Upper lobe of left lung (tissue), 6 donors: Measurements from ENCODE around the gene STOM. TPM values are rescaled to one million over a fixed set of nuclear protein-coding genes. Genes with fewer than 3 reads are reported as not detected.
A peak's percentile ranks its signal among the peaks of the same experiment; 100 is the strongest.
"Not testable (repeated sequence)": the region's sequence is repeated elsewhere in the genome, so short reads cannot be mapped to it uniquely, and the experiment has no call there.

Experiments
- ATAC-seq, 2 donors: fragments of 200-7000 bp; cut with Tn5 transposase; one replicate each; pipeline ENCODE4 v1.9.1; 2022; ENCODE audit warnings: mild to moderate bottlenecking in 2 of 2, moderate library complexity in 2 of 2; ENCODE audit not compliant: low FRiP score in 2 of 2
- DNase-seq, 2 donors: peaks; one replicate each; pipeline ENCODE4 v3.0.0-alpha.2; 2019 to 2020
- H3K27ac ChIP-seq, 4 donors: fragments of 200-600 bp; sonication (generic); one replicate each; pipeline ENCODE4 v1.5.1; 2016 to 2019
- H3K27me3 ChIP-seq, 4 donors: fragments of 200-600 bp; sonication (generic); one replicate each; pipeline ENCODE4 v1.5.1; 2017 to 2019
- H3K36me3 ChIP-seq, 4 donors: fragments of 200-600 bp; sonication (generic); one replicate each; pipeline ENCODE4 v1.5.1; 2016 to 2019
- H3K4me1 ChIP-seq, 4 donors: fragments of 200-600 bp; sonication (generic); one replicate each; pipeline ENCODE4 v1.5.1; 2018 to 2019
- H3K4me3 ChIP-seq, 4 donors: fragments of 200-600 bp; sonication (generic); one replicate each; pipeline ENCODE4 v1.5.1; 2017 to 2019; ENCODE audit warnings: mild to moderate bottlenecking in 2 of 4, moderate library complexity in 1 of 4
- H3K9me3 ChIP-seq, 4 donors: fragments of 200-600 bp; sonication (generic); one replicate each; pipeline ENCODE4 v1.5.1; 2018 to 2019
- EP300 ChIP-seq, 4 donors: sonication (generic); formaldehyde crosslinking; IDR thresholded peaks; one replicate each; pipeline ENCODE4 v1.5.1; 2017; ENCODE audit warnings: antibody characterized with exemption in 4 of 4, control low read depth in 2 of 4
- POLR2A ChIP-seq, 4 donors: fragments of 450-650 bp; IDR thresholded peaks; one replicate each; pipeline ENCODE4 v1.5.1; 2016 to 2017; ENCODE audit warnings: antibody characterized with exemption in 4 of 4, mild to moderate bottlenecking in 2 of 4
- POLR2AphosphoS5 ChIP-seq, 2 donors: sonication (generic); formaldehyde crosslinking; IDR thresholded peaks; one replicate each; pipeline ENCODE4 v1.5.1; 2017; ENCODE audit warnings: antibody characterized with exemption in 2 of 2
- WGBS, 2 donors: methylation state at CpG; one replicate each; pipeline ENCODE4 v1.1.5; 2017 to 2018; 5-methylcytosine and 5-hydroxymethylcytosine counted together
- total RNA-seq, 6 donors: library from RNA; depleted of rRNA in 4 of 6; stranded (reverse); fragments of >200 nt in 4 of 6; gene quantifications; one replicate each; pipeline versions ENCODE4 v1.1.0 to v1.2.1, GENCODE V29; 2016 to 2021
- TF ChIP-seq, protein P1 (sequence below), 6 experiments: fragments of 450-650 bp in 4 of 6; fragments of 200-600 bp in 2 of 6; sonication (generic) in 2 of 6; IDR thresholded peaks; one replicate each; pipeline ENCODE4 v1.5.1; 2016 to 2019; ENCODE audit warnings: antibody characterized with exemption in 6 of 6
- donor health status: DM: no; HTN: no; CAD: no; lungs with moderate emphysema.
- donor health status: DM: no; HTN: yes; CAD: no; lungs with severe emphysema.

Gene STOM
- total RNA-seq, 6 donors from 2014 or later, result 96.4 to 480 (median 362) TPM

DNA sequence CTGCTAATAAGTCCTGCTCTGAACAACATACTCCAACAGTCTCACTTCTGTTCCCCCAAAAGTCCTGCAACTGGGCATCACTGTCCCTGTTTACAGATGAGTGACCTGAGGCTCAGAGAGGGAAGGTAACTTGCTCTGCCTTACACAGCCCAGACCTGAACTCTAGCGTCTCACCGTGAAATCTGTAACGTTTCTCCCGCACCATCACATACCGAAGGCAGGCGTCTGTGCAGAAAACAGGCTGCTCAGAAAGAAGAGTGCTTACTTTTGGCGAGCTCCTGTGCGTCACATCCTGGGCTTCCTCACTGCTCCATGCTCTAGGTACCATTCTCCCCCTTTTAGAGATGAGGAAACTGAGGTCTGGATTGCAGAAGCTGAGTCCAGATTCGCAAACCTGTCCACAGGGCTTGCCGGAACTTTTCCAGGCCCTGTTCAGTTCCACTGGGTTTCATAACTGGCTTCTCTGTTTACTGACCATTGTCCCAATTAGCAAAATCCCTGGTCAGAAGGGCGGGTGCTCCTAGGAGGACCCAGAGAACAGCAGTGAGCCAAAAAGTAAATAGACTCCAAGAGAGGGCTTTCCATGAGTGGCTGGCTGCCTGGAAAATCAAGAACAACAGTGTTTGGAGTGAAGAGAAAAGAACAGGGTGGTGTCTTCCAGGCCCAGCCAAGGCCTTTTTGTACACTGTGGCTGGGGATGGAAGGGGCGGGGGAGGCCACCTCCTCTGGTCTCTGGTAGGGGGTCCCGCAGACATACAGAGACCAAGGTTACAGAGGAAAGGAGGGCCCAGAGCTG, 75.0 kb downstream of the STOM start:
- Histone ChIP-seq H3K9me3 (no peaks in the 10 kb centered on the region), H3K27ac (peak overlapping the region; percentile 56 to 92 (median 88)), H3K27me3 (no peaks in the 10 kb centered on the region), H3K36me3 (no peaks in the 10 kb centered on the region), H3K4me3 (peak overlapping the region in 1 of 4 donors; percentile 5), H3K4me1 (peaks cover 55 to 74% (median 64%) of the 10 kb centered on the region in 4 donors)
- TF ChIP-seq POLR2AphosphoS5 (IDR thresholded peaks at IDR 0.05), result peak in 1 of 2 donors; percentile 68
- TF ChIP-seq POLR2A (IDR thresholded peaks at IDR 0.05), result peak in 1 of 4 donors; percentile 27
- TF ChIP-seq, protein P1, sequence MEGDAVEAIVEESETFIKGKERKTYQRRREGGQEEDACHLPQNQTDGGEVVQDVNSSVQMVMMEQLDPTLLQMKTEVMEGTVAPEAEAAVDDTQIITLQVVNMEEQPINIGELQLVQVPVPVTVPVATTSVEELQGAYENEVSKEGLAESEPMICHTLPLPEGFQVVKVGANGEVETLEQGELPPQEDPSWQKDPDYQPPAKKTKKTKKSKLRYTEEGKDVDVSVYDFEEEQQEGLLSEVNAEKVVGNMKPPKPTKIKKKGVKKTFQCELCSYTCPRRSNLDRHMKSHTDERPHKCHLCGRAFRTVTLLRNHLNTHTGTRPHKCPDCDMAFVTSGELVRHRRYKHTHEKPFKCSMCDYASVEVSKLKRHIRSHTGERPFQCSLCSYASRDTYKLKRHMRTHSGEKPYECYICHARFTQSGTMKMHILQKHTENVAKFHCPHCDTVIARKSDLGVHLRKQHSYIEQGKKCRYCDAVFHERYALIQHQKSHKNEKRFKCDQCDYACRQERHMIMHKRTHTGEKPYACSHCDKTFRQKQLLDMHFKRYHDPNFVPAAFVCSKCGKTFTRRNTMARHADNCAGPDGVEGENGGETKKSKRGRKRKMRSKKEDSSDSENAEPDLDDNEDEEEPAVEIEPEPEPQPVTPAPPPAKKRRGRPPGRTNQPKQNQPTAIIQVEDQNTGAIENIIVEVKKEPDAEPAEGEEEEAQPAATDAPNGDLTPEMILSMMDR (IDR thresholded peaks at IDR 0.05), result no peak
- peak in 1 of 4 donors; percentile 75 for TF ChIP-seq EP300 (IDR thresholded peaks at IDR 0.05)
- WGBS, 2 donors, result 77 to 84% methylated on average over 13 of the region's 13 CpGs
- DNase-seq (peak in 1 of 2 donors; percentile 80), ATAC-seq (peak; percentile 28 to 59)

DNA sequence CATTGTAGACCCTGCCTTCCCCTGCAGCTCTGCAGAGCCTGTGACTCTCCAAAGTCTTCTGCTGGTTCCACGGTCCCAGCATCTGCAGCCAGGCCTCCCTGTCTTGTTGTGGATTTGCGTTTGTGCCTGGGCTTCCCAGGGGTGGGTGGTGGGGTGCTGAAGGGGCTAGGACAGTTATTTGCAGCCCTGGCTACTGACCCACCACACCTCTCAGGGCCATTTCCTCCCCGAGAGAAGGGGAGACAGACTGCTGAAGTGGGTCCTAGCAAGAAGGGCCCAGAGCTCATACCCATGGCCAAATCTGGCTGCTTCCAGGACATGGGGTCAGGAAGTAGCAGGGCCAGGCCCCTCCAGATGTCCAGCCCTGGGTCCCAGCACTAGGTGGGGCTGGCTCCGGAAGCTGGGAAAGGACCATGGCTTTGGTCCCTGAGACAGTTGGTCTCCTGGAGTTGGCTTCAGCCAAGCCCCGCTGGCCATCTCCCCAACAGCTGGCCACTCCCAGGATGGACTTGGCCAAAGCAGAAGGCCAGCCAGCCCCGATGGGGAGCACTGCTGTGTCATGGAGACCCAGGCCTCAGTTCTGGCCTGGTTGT, 75.8 kb downstream of the STOM start:
- ATAC-seq (no peak), DNase-seq (peak in 1 of 2 donors; percentile 47)
- TF ChIP-seq EP300 (IDR thresholded peaks at IDR 0.05), result no peak
- TF ChIP-seq, protein P1 (IDR thresholded peaks at IDR 0.05), result no peak
- no peak for TF ChIP-seq POLR2AphosphoS5 (IDR thresholded peaks at IDR 0.05)
- no peak for TF ChIP-seq POLR2A (IDR thresholded peaks at IDR 0.05)
- Histone ChIP-seq H3K27me3 (no peaks in the 10 kb centered on the region), H3K9me3 (no peaks in the 10 kb centered on the region), H3K27ac (peak overlapping the region; percentile 56 to 92 (median 88)), H3K4me1 (peaks cover 63 to 74% (median 69%) of the 10 kb centered on the region in 4 donors), H3K4me3 (peak overlapping the region in 1 of 4 donors; percentile 5), H3K36me3 (no peaks in the 10 kb centered on the region)
- WGBS, 2 donors, result 80 to 83% methylated on average over 2 to 6 of the region's 6 CpGs

DNA sequence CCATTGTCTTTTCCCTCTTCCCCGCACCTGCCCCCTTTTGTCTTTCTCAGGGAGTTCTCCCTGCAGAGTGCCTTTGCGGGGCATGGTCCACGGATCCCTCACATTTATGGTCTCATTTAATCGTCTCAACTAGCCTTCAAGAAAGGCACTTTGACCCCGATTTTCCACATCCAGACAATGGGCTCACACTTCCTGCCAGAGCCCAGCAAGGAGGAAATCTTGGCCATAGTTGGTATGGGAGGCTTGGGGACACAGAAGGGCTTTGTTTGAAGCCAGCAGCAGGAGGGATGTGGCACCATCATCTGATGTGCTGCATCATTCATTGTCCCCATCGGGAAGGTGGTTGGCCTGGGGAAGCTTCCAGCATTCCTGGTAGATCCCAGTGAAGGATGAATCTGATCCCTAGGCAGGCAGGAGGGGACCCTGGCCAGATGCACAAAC, 77.2 kb downstream of the STOM start:
- 86 to 90% methylated on average over 5 to 6 of the region's 6 CpGs for WGBS, 2 donors
- H3K9me3 ChIP-seq, result no peaks in the 10 kb centered on the region
- H3K36me3 ChIP-seq, result no peaks in the 10 kb centered on the region
- no peak for ATAC-seq
- no peak for DNase-seq
- H3K27me3 ChIP-seq, result no peaks in the 10 kb centered on the region
- TF ChIP-seq, protein P1 (IDR thresholded peaks at IDR 0.05), result no peak
- TF ChIP-seq EP300 (IDR thresholded peaks at IDR 0.05) (no peak), POLR2AphosphoS5 (IDR thresholded peaks at IDR 0.05) (no peak), POLR2A (IDR thresholded peaks at IDR 0.05) (no peak)
- H3K27ac ChIP-seq, result peak overlapping the region in 3 of 4 donors; percentile 1 to 88 (median 32)
- no peak overlapping the region for H3K4me3 ChIP-seq
- peaks cover 63 to 74% (median 69%) of the 10 kb centered on the region in 4 donors for H3K4me1 ChIP-seq

DNA sequence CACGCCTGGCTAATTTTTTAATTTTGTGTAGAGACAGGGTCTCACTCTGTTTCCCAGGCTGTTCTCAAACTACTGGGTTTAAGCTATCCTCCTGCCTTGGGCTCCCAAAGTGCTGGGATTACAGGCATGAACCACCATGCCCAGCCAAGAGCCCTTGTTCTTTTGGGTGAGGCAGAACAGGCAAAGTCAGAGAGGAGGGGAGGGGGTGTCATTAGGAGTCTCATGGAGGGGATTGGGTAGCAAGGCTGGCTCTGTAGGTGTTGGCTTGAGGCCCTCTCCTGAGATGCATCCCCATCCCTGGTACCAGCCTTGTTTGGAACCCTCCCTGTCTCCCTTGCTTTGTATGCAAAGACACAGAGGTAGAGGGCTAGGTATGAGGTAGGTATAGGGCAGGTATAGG, 78.0 kb downstream of the STOM start:
- Histone ChIP-seq H3K27ac (peak overlapping the region in 2 of 4 donors; percentile 1 to 88), H3K27me3 (no peaks in the 10 kb centered on the region), H3K9me3 (no peaks in the 10 kb centered on the region), H3K4me3 (no peak overlapping the region), H3K36me3 (no peaks in the 10 kb centered on the region), H3K4me1 (peaks cover 66 to 76% (median 70%) of the 10 kb centered on the region in 4 donors)
- 100% methylated on average over 1 of the region's 1 CpG for WGBS, 2 donors
- no peak for TF ChIP-seq EP300 (IDR thresholded peaks at IDR 0.05)
- TF ChIP-seq, protein P1 (IDR thresholded peaks at IDR 0.05), result no peak
- no peak for TF ChIP-seq POLR2AphosphoS5 (IDR thresholded peaks at IDR 0.05)
- TF ChIP-seq POLR2A (IDR thresholded peaks at IDR 0.05), result no peak
- no peak for DNase-seq
- no peak for ATAC-seq

DNA sequence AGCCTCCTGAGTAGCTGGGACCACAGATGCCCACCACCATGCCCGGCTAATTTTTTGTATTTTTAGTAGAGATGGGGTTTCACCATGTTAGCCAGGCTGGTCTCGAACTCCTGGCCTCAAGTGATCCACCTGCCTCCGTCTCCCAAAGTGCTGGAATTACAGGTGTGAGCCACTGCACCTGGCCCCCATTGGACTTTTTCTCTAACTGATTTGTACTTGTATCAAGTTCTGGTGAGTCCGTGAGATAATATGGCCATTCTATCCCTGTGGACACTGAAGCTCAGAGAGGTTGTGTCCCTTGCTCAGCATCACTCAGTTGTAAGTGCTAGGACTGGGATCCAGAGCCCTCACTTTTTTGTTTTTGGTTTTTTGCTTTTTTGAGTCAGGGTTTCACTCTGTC, 78.5 kb downstream of the STOM start:
- ATAC-seq, DNase-seq, H3K36me3 ChIP-seq, H3K9me3 ChIP-seq, H3K27me3 ChIP-seq, H3K4me3 ChIP-seq: not testable (repeated sequence)
- WGBS, 2 donors, result 71 to 72% methylated on average over 4 of the region's 4 CpGs
- peaks cover 66 to 76% (median 71%) of the 10 kb centered on the region in 4 donors for H3K4me1 ChIP-seq
- H3K27ac ChIP-seq, result peak overlapping the region in 1 of 4 donors; percentile 88
